NCI-H2196 treated with DMSO at 0.1 percent for 48 hours (cell line): ENCODE measurements around the gene CERS6.
"Not testable (repeated sequence)": the region's sequence is repeated elsewhere in the genome, so short reads cannot be mapped to it uniquely, and the experiment has no call there.

Source experiments
- DNase-seq: peaks from one replicate; lab custom pipeline; 2025; ENCODE audit not compliant: unreplicated experiment; lab: John Stamatoyannopoulos, UW

The CERS6 gene

GRCh38 chr2:168466834-168467565 is 10.9 kb downstream of the CERS6 start:
- peak; percentile 7 for DNase-seq

GRCh38 chr2:168467729-168468128 is 11.7 kb downstream of the CERS6 start:
- DNase-seq = no peak

- DNase-seq = no peak
These were observed 12.3 kb downstream of the CERS6 start for GRCh38 chr2:168468354-168468753.

- DNase-seq = no peak
These were observed 13.4 kb downstream of the CERS6 start for GRCh38 chr2:168469281-168469988.

GRCh38 chr2:168470320-168471162 is 14.5 kb downstream of the CERS6 start:
- DNase-seq = no peak

GRCh38 chr2:168471163-168471475 is 15.0 kb downstream of the CERS6 start:
- DNase-seq = no peak

- no peak for DNase-seq
These were observed 19.6 kb downstream of the CERS6 start for GRCh38 chr2:168475636-168476035.

GRCh38 chr2:168478206-168478605 is 22.1 kb downstream of the CERS6 start:
- no peak for DNase-seq

- DNase-seq = no peak
These were observed 24.3 kb downstream of the CERS6 start for GRCh38 chr2:168480356-168480755.

GRCh38 chr2:168480825-168481585 is 24.9 kb downstream of the CERS6 start:
- no peak for DNase-seq

- DNase-seq = no peak
These were observed 26.2 kb downstream of the CERS6 start for GRCh38 chr2:168482269-168482668.

GRCh38 chr2:168482952-168483831 is 27.1 kb downstream of the CERS6 start:
- no peak for DNase-seq

- no peak for DNase-seq
These were observed 30.4 kb downstream of the CERS6 start for GRCh38 chr2:168486477-168486876.

GRCh38 chr2:168490015-168490874 is 34.2 kb downstream of the CERS6 start:
- no peak for DNase-seq

GRCh38 chr2:168490946-168491605 is 35.0 kb downstream of the CERS6 start:
- no peak for DNase-seq

GRCh38 chr2:168491728-168492127 is 35.7 kb downstream of the CERS6 start:
- DNase-seq = not testable (repeated sequence)

- not testable (repeated sequence) for DNase-seq
These were observed 37.1 kb downstream of the CERS6 start for GRCh38 chr2:168493219-168493618.

- no peak for DNase-seq
These were observed 38.2 kb downstream of the CERS6 start for GRCh38 chr2:168494190-168494711.
